H9 (cell line): ENCODE results near the gene KIAA0513. TPM values are rescaled to one million over a fixed set of nuclear protein-coding genes. Genes with fewer than 3 reads are reported as not detected.
A peak's percentile ranks its signal among the peaks of the same experiment; 100 is the strongest.

Experiments used
- DNase-seq: peaks from one replicate; pipeline ENCODE4 v3.0.0-alpha.2; 2017
- H2AFZ ChIP-seq: one replicate; pipeline ENCODE4 v1.6.1; 2013; ENCODE audit warnings: mild to moderate bottlenecking, low read length, control low read depth, moderate library complexity
- H2AK5ac ChIP-seq: 2 replicates; pipeline ENCODE4 v1.6.1; 2013; ENCODE audit warnings: low read length, control low read depth, mixed read lengths; ENCODE audit not compliant: insufficient read length
- H2BK120ac ChIP-seq: one replicate; pipeline ENCODE4 v1.6.1; 2013; ENCODE audit warnings: low read depth, mild to moderate bottlenecking, low read length, control low read depth, inconsistent platforms; ENCODE audit not compliant: poor library complexity, severe bottlenecking
- H2BK12ac ChIP-seq: 2 replicates; pipeline ENCODE4 v1.6.1; 2013; ENCODE audit warnings: low read length, control low read depth, mixed read lengths, low read depth; ENCODE audit not compliant: insufficient read length
- H2BK15ac ChIP-seq: 2 replicates; pipeline ENCODE4 v1.6.1; 2013; ENCODE audit warnings: low read depth, low read length, control low read depth
- H2BK20ac ChIP-seq: one replicate; pipeline ENCODE4 v1.6.1; 2013; ENCODE audit warnings: low read depth, mild to moderate bottlenecking, low read length, control low read depth, inconsistent platforms; ENCODE audit not compliant: poor library complexity, severe bottlenecking
- H2BK5ac ChIP-seq: 2 replicates; pipeline ENCODE4 v1.6.1; 2013; ENCODE audit warnings: low read length, control low read depth, mixed read lengths; ENCODE audit not compliant: insufficient read length
- H3K14ac ChIP-seq: 2 replicates; pipeline ENCODE4 v1.6.1; 2013; ENCODE audit warnings: low read length, control low read depth; ENCODE audit not compliant: insufficient read depth
- H3K18ac ChIP-seq: 2 replicates; pipeline ENCODE4 v1.6.1; 2013; ENCODE audit warnings: low read depth, mild to moderate bottlenecking, mixed read lengths, low read length, control low read depth; ENCODE audit not compliant: insufficient read length
- H3K23ac ChIP-seq: 2 replicates; pipeline ENCODE4 v1.6.1; 2013; ENCODE audit warnings: low read length, control low read depth, mixed read lengths, low read depth; ENCODE audit not compliant: insufficient read length
- H3K23me2 ChIP-seq: 2 replicates; pipeline ENCODE4 v1.6.1; 2013; ENCODE audit warnings: low read depth, mild to moderate bottlenecking, mixed read lengths, low read length, control low read depth; ENCODE audit not compliant: insufficient read length, poor library complexity, severe bottlenecking
- H3K27ac ChIP-seq: 2 replicates; pipeline ENCODE4 v1.5.1; 2013; ENCODE audit warnings: low read length, control low read depth, mixed read lengths, low read depth; ENCODE audit not compliant: insufficient read length
- H3K27me3 ChIP-seq: 2 replicates; pipeline ENCODE4 v1.6.1; 2013; ENCODE audit warnings: low read length, control low read depth, inconsistent platforms; ENCODE audit not compliant: insufficient read depth
- H3K4ac ChIP-seq: 2 replicates; pipeline ENCODE4 v1.6.1; 2013; ENCODE audit warnings: low read depth, mild to moderate bottlenecking, control low read depth, inconsistent platforms, low read length, moderate library complexity
- H3K4me1 ChIP-seq: 2 replicates; pipeline ENCODE4 v1.6.1; 2013; ENCODE audit warnings: low read length, control low read depth, inconsistent platforms; ENCODE audit not compliant: insufficient read depth
- H3K4me2 ChIP-seq: 2 replicates; pipeline ENCODE4 v1.6.1; 2013; ENCODE audit warnings: low read length, control low read depth, mixed read lengths; ENCODE audit not compliant: insufficient read length, insufficient read depth
- H3K56ac ChIP-seq: 2 replicates; pipeline ENCODE4 v1.6.1; 2013; ENCODE audit warnings: low read depth, mild to moderate bottlenecking, mixed read lengths, low read length, control low read depth; ENCODE audit not compliant: insufficient read length
- H3K79me1 ChIP-seq: 2 replicates; pipeline ENCODE4 v1.6.1; 2013; ENCODE audit warnings: low read depth, mild to moderate bottlenecking, moderate library complexity, low read length, control low read depth, inconsistent platforms; ENCODE audit not compliant: insufficient read depth, poor library complexity, severe bottlenecking
- H3K79me2 ChIP-seq: 2 replicates; pipeline ENCODE4 v1.6.1; 2013; ENCODE audit warnings: low read length, control low read depth, inconsistent platforms; ENCODE audit not compliant: insufficient read depth
- H3K9ac ChIP-seq: 2 replicates; pipeline ENCODE4 v1.6.1; 2013; ENCODE audit warnings: low read length, control low read depth, mixed read lengths; ENCODE audit not compliant: insufficient read length; ENCODE audit errors: extremely low read depth
- H3K9me3 ChIP-seq: one replicate; pipeline ENCODE4 v1.6.1; 2013; ENCODE audit warnings: low read depth, low read length, inconsistent platforms; ENCODE audit not compliant: control insufficient read depth
- H3T11ph ChIP-seq: one replicate; pipeline ENCODE4 v1.6.1; 2013; ENCODE audit warnings: mild to moderate bottlenecking, low read length, control low read depth, inconsistent platforms
- H4K20me1 ChIP-seq: one replicate; pipeline ENCODE4 v1.6.1; 2013; ENCODE audit not compliant: control insufficient read depth, insufficient read length, insufficient read depth
- H4K5ac ChIP-seq: 2 replicates; pipeline ENCODE4 v1.6.1; 2013; ENCODE audit warnings: low read depth, mild to moderate bottlenecking, mixed read lengths, low read length, control low read depth; ENCODE audit not compliant: insufficient read length
- H4K8ac ChIP-seq: replicated peaks from 2 replicates; pipeline ENCODE4 v1.6.1; 2013; ENCODE audit warnings: low read length, control low read depth, mixed read lengths, low read depth; ENCODE audit not compliant: insufficient read length
- H4K91ac ChIP-seq: 2 replicates; pipeline ENCODE4 v1.6.1; 2013; ENCODE audit warnings: low read depth, mild to moderate bottlenecking, moderate library complexity, mixed read lengths, low read length, control low read depth; ENCODE audit not compliant: insufficient read length
- H3K27ac Mint-ChIP-seq, 3 experiments: 2 replicates in 2 of 3; 3 replicates in 1 of 3; pipeline ENCODE4 v1.8.0; 2020 to 2021; ENCODE audit warnings: mixed read lengths in 3 of 3, mild to moderate bottlenecking in 1 of 3, moderate library complexity in 1 of 3
- H3K27me3 Mint-ChIP-seq: 2 replicates; pipeline ENCODE4 v1.8.0; 2021; ENCODE audit warnings: low read depth, mild to moderate bottlenecking, moderate library complexity, mixed read lengths
- H3K36me3 Mint-ChIP-seq, 3 experiments: 2 replicates in 2 of 3; 3 replicates in 1 of 3; pipeline ENCODE4 v1.8.0; 2020 to 2021; ENCODE audit warnings: low read depth in 3 of 3, mixed read lengths in 3 of 3; ENCODE audit not compliant: insufficient read depth in 1 of 3
- H3K4me1 Mint-ChIP-seq, 2 experiments: 2 replicates each; pipeline ENCODE4 v1.8.0; 2020; ENCODE audit warnings: mixed read lengths in 2 of 2
- H3K4me3 Mint-ChIP-seq, 2 experiments: 2 replicates in 1 of 2; 3 replicates in 1 of 2; pipeline ENCODE4 v1.8.0; 2020 to 2021; ENCODE audit warnings: mild to moderate bottlenecking in 2 of 2, mixed read lengths in 2 of 2, moderate library complexity in 1 of 2
- H3K9me3 Mint-ChIP-seq, 2 experiments: 2 replicates in 1 of 2; 3 replicates in 1 of 2; pipeline ENCODE4 v1.8.0; 2020; ENCODE audit warnings: mild to moderate bottlenecking in 2 of 2, mixed read lengths in 2 of 2, moderate library complexity in 1 of 2
- CTCF ChIP-seq: fragments of 200-600 bp; sonication (generic); conservative IDR thresholded peaks from 3 replicates; pipeline ENCODE4 v1.8.0; 2021; ENCODE audit warnings: antibody characterized with exemption, mild to moderate bottlenecking
- WGBS: extraction: QIAGEN DNeasy Blood & Tissue Kit; methylation state at CpG from one replicate; pipeline ENCODE4 v1.1.7; 2013; ENCODE audit warnings: missing lambda C conversion rate, low lambda C conversion rate, mixed read lengths; ENCODE audit not compliant: insufficient read length; ENCODE audit errors: extremely low coverage; 5-methylcytosine and 5-hydroxymethylcytosine counted together
- total RNA-seq: library from RNA; stranded (reverse); gene quantifications from 2 replicates; pipeline ENCODE4 v1.2.1, GENCODE V29; 2021

Gene KIAA0513
- total RNA-seq, 1 experiment from 2014 or later, result 4.7 TPM

- H2BK15ac ChIP-seq, result no peak overlapping the region
- H4K91ac ChIP-seq, result no peak overlapping the region
- peaks cover 12% of the 10 kb centered on the region for H3K79me1 ChIP-seq
- no peaks in the 10 kb centered on the region for H3K4me1 ChIP-seq
- no peaks in the 10 kb centered on the region for H3K27me3 ChIP-seq
- peaks cover 4% of the 10 kb centered on the region; the same call in 1 of the 2 replicates for H3K79me2 ChIP-seq
- H3K9ac ChIP-seq, result no peak overlapping the region
- H2BK20ac ChIP-seq, result no peak overlapping the region
- no peak overlapping the region for H2BK120ac ChIP-seq
- no peaks in the 10 kb centered on the region for H3K9me3 Mint-ChIP-seq
- no peaks in the 10 kb centered on the region for H3K27me3 Mint-ChIP-seq
- no peak overlapping the region for H3T11ph ChIP-seq
- TF ChIP-seq CTCF, result no peak
- no CpG with 5 or more reads among the region's 11 CpGs for WGBS
- no peak overlapping the region for H3K4ac ChIP-seq
- H3K9me3 ChIP-seq, result no peaks in the 10 kb centered on the region
- H3K14ac ChIP-seq, result no peak overlapping the region
- no peak overlapping the region for H3K56ac ChIP-seq
- no peak overlapping the region for H2AK5ac ChIP-seq
- H3K27ac ChIP-seq, result no peak overlapping the region
- peaks cover 23 to 44% (median 40%) of the 10 kb centered on the region in 3 experiments; a peak in 6 of 7 replicates for H3K36me3 Mint-ChIP-seq
- H3K4me1 Mint-ChIP-seq, result peaks cover 0 to 4% of the 10 kb centered on the region in 2 experiments; a peak in 1 of 4 replicates
- no peak for DNase-seq
- H4K8ac ChIP-seq, result no peak overlapping the region
- no peak overlapping the region for H4K5ac ChIP-seq
- no peak overlapping the region for H3K23ac ChIP-seq
- H2BK12ac ChIP-seq, result no peak overlapping the region
- no peaks in the 10 kb centered on the region for H3K23me2 ChIP-seq
- peaks cover 4% of the 10 kb centered on the region for H4K20me1 ChIP-seq
- H3K4me2 ChIP-seq, result no peak overlapping the region
- H3K18ac ChIP-seq, result no peak overlapping the region
- H3K27ac Mint-ChIP-seq, result peak overlapping the region in 1 of 3 experiments; percentile 30; a peak in 2 of 7 replicates
- H2BK5ac ChIP-seq, result no peak overlapping the region
- H3K4me3 Mint-ChIP-seq, result no peak overlapping the region
- H2AFZ ChIP-seq, result no peak overlapping the region
These were observed 31.2 kb upstream of the KIAA0513 start for GRCh38 chr16:84996365-84996764.
